CD4-positive, alpha-beta T cell (primary cell): ENCODE measurements around the gene CDYL. TPM values are rescaled to one million over a fixed set of nuclear protein-coding genes. Genes with fewer than 3 reads are reported as not detected.

Experiments used
- ATAC-seq: fragments of 200-7000 bp; cut with Tn5 transposase; one replicate; pipeline ENCODE4 v1.10.0; 2022; ENCODE audit warnings: mild to moderate bottlenecking; ENCODE audit not compliant: poor library complexity
- CTCF ChIA-PET: fragments of 350-600 bp; sonication (Branson Sonifier 250); formaldehyde crosslinking; loops from one replicate; lab custom pipeline; 2021; ENCODE audit warnings: antibody characterized with exemption, inconsistent platforms; lab: Charles Lee
- POLR2A ChIA-PET: fragments of 350-600 bp; sonication (Branson Sonifier 250); formaldehyde crosslinking; loops from one replicate; lab custom pipeline; 2021; ENCODE audit warnings: antibody characterized with exemption, inconsistent platforms; lab: Charles Lee
- DNase-seq, 14 experiments: peaks; one replicate each; pipeline ENCODE4 v3.0.0-alpha.2; 2013 to 2020; ENCODE audit warnings: mixed read lengths in 2 of 14
- H3K27ac ChIP-seq, 2 donors: one replicate each; pipeline versions ENCODE4 v1.5.1 to v1.7.0; 2013; ENCODE audit warnings: low read length in 2 of 2, low read depth in 1 of 2, mild to moderate bottlenecking in 1 of 2
- H3K27me3 ChIP-seq, 2 experiments: 1 replicate in 1 of 2; 2 replicates in 1 of 2; pipeline versions ENCODE4 v1.6.1 to v1.7.0; 2013; ENCODE audit warnings: low read length in 2 of 2, control low read depth in 1 of 2, mild to moderate bottlenecking in 1 of 2, moderate library complexity in 1 of 2; ENCODE audit not compliant: insufficient read depth in 2 of 2, control insufficient read depth in 1 of 2
- H3K36me3 ChIP-seq: one replicate; pipeline ENCODE4 v1.6.1; 2013; ENCODE audit warnings: low read length, control low read depth; ENCODE audit not compliant: insufficient read depth
- H3K4me1 ChIP-seq: one replicate; pipeline ENCODE4 v1.6.1; 2013; ENCODE audit warnings: low read length, control low read depth; ENCODE audit not compliant: insufficient read depth
- H3K4me3 ChIP-seq: one replicate; pipeline ENCODE4 v1.5.1; 2013; ENCODE audit warnings: mild to moderate bottlenecking, low read length, moderate library complexity
- H3K9me3 ChIP-seq, 2 experiments: 1 replicate in 1 of 2; 2 replicates in 1 of 2; pipeline versions ENCODE4 v1.6.1 to v1.7.0; 2013; ENCODE audit warnings: low read length in 2 of 2, mild to moderate bottlenecking in 2 of 2, control low read depth in 1 of 2, moderate library complexity in 1 of 2; ENCODE audit not compliant: control insufficient read depth in 1 of 2, insufficient read depth in 1 of 2
- H3K27ac Mint-ChIP-seq: one replicate; pipeline ENCODE4 v1.8.0; 2020; ENCODE audit warnings: mixed read lengths
- H3K27me3 Mint-ChIP-seq: one replicate; pipeline ENCODE4 v1.8.0; 2021; ENCODE audit warnings: mixed read lengths
- H3K36me3 Mint-ChIP-seq: one replicate; pipeline ENCODE4 v1.8.0; 2021; ENCODE audit warnings: low read depth, mixed read lengths
- H3K4me1 Mint-ChIP-seq: one replicate; pipeline ENCODE4 v1.8.0; 2021; ENCODE audit warnings: low read depth, mixed read lengths
- H3K4me3 Mint-ChIP-seq: one replicate; pipeline ENCODE4 v1.8.0; 2020; ENCODE audit warnings: mild to moderate bottlenecking, mixed read lengths
- H3K9me3 Mint-ChIP-seq: one replicate; pipeline ENCODE4 v1.8.0; 2020; ENCODE audit warnings: mixed read lengths
- intact Hi-C, 2 experiments: fragments of 100-400 bp; cut with DNase I in 1 of 2; cut with micrococcal nuclease in 1 of 2; formaldehyde crosslinking; loops; one replicate each; pipeline versions ENCODE4 v1.15.1 to v1.9.0; 2023 to 2025; cut with DNase I, micrococcal nuclease
- total RNA-seq, 174 experiments: library from RNA in 2 of 174; stranded (reverse) in 2 of 174; gene quantifications; one replicate each; pipeline ENCODE4 v1.2.3 and lab custom pipeline; 2021 to 2026
- TF ChIP-seq, protein P1 (sequence below): fragments of 200-600 bp; IDR thresholded peaks from one replicate; pipeline ENCODE4 v1.8.0; 2022; ENCODE audit warnings: antibody characterized with exemption, mild to moderate bottlenecking

The CDYL gene
- total RNA-seq, 2 experiments from 2014 or later = 23.8 to 23.9 TPM

DNA sequence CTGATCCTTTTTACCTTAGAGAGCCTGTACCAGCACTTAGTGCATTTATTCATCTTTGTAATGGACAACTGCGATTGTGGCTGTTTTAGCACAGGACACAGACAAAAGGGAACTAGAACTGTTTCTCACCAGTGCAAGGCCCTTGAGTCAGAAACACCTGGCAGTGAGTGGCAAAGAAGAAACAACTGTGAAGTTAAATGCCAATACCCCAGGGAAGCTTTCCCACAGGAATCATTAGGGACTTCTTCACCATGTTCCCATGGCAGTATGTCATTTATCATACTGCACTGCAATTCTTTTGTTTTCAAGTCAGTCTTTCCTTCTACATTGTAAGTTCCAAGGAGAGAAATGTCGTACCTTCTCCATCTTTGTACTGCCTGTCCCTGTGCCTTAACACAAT, 28.6 kb upstream of the CDYL start:
- Mint-ChIP-seq H3K9me3 (no peaks in the 10 kb centered on the region), H3K36me3 (no peaks in the 10 kb centered on the region), H3K27ac (no peak overlapping the region), H3K4me3 (no peak overlapping the region), H3K27me3 (no peaks in the 10 kb centered on the region), H3K4me1 (no peaks in the 10 kb centered on the region)
- Histone ChIP-seq H3K27me3 (peaks cover 0 to 4% of the 10 kb centered on the region in 2 experiments), H3K4me1 (no peaks in the 10 kb centered on the region), H3K36me3 (no peaks in the 10 kb centered on the region), H3K27ac (no peak overlapping the region), H3K9me3 (no peaks in the 10 kb centered on the region), H3K4me3 (no peak overlapping the region)
- intact Hi-C loops = no loop called here
- DNase-seq (no peak), ATAC-seq (no peak)
- TF ChIP-seq, protein P1, sequence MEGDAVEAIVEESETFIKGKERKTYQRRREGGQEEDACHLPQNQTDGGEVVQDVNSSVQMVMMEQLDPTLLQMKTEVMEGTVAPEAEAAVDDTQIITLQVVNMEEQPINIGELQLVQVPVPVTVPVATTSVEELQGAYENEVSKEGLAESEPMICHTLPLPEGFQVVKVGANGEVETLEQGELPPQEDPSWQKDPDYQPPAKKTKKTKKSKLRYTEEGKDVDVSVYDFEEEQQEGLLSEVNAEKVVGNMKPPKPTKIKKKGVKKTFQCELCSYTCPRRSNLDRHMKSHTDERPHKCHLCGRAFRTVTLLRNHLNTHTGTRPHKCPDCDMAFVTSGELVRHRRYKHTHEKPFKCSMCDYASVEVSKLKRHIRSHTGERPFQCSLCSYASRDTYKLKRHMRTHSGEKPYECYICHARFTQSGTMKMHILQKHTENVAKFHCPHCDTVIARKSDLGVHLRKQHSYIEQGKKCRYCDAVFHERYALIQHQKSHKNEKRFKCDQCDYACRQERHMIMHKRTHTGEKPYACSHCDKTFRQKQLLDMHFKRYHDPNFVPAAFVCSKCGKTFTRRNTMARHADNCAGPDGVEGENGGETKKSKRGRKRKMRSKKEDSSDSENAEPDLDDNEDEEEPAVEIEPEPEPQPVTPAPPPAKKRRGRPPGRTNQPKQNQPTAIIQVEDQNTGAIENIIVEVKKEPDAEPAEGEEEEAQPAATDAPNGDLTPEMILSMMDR = no peak
- ChIA-PET POLR2A (no interaction called here), CTCF (no interaction called here)

DNA sequence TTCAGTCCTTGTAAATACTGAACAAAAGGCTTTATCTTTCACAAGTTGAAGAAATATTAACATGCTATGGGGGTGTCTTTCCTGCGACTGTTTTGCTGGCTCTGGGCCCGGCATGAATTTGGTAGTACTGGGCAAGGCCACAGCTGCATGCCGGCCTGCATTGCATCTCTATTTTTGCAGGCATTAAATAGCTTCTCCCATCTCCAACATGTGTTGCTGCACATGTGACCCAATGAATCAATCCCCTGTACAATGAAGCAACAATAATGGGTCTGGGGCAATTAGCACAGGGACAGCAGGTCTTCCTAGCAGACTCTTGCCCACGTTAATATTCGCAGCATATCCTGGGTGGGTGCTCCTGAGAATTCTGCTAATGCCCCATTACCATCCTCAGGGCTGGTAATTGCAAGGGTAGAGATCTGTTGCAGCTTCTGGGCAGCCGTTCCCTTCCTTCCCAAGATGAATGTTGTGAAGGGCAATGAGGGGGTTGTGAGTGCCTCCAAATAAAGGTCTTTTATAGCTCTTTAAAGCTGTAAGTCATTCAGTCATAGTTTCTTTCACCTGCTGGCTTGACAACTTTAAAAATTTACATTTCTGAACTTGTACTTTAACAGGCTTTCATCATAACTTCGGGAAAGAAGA, 24.3 kb upstream of the CDYL start:
- no peak for DNase-seq
- TF ChIP-seq, protein P1 = no peak
- POLR2A ChIA-PET = no interaction called here
- no peak overlapping the region for H3K27ac ChIP-seq
- no peaks in the 10 kb centered on the region for H3K36me3 Mint-ChIP-seq
- no peaks in the 10 kb centered on the region for H3K4me1 ChIP-seq
- H3K4me3 Mint-ChIP-seq = no peak overlapping the region
- H3K9me3 Mint-ChIP-seq = no peaks in the 10 kb centered on the region
- H3K36me3 ChIP-seq = no peaks in the 10 kb centered on the region
- H3K4me1 Mint-ChIP-seq = no peaks in the 10 kb centered on the region
- H3K27me3 Mint-ChIP-seq = peaks cover 13% of the 10 kb centered on the region
- no peak overlapping the region for H3K4me3 ChIP-seq
- H3K27me3 ChIP-seq = peaks cover 4% of the 10 kb centered on the region in 2 experiments
- CTCF ChIA-PET = interaction anchor here (1.2 kb wide), 1 partner anchor 32 kb away, joined by 4 read pairs; no protein-coding TSS in a partner anchor
- intact Hi-C loops = no loop called here
- no peak for ATAC-seq
- no peaks in the 10 kb centered on the region for H3K9me3 ChIP-seq
- no peak overlapping the region for H3K27ac Mint-ChIP-seq

DNA sequence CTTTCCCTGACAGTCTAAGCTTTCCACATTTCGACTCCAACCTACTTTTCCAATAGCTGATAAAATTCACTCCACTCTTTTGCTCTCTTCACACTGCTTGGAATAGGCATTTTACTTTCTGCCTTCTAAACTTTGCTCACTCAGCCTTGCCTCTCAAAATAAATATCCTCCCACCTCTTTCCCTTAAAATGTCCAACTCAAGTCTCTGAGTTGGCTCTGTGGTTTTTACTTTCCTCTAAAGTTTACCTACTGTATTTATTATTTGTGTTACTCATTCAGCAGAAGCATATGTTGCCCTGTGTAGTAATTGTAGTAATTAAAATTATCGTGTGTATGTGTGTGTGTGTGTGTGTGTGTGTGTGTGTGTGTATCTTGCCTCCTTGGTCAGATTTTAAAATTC, 20.0 kb upstream of the CDYL start:
- Mint-ChIP-seq H3K27me3 (peaks cover 28% of the 10 kb centered on the region), H3K4me3 (no peak overlapping the region), H3K27ac (no peak overlapping the region), H3K36me3 (no peaks in the 10 kb centered on the region), H3K9me3 (no peaks in the 10 kb centered on the region), H3K4me1 (no peaks in the 10 kb centered on the region)
- POLR2A ChIA-PET = no interaction called here
- Histone ChIP-seq H3K9me3 (peaks cover 0 to 2% of the 10 kb centered on the region in 2 experiments), H3K4me1 (no peaks in the 10 kb centered on the region), H3K27me3 (peaks cover 4 to 9% of the 10 kb centered on the region in 2 experiments), H3K4me3 (no peak overlapping the region), H3K27ac (no peak overlapping the region), H3K36me3 (no peaks in the 10 kb centered on the region)
- no peak for DNase-seq
- no peak for ATAC-seq
- TF ChIP-seq, protein P1 = no peak
- CTCF ChIA-PET = interaction anchor here (0.7 kb wide), 1 partner anchor 30 kb away, joined by 3 read pairs; no protein-coding TSS in a partner anchor
- intact Hi-C loops = no loop called here
